CD4-positive, alpha-beta T cell treated with Interleukin-4 for 4 hours (primary cell): ENCODE data around the gene ADAM17.
"Not testable (repeated sequence)": the region's sequence is repeated elsewhere in the genome, so short reads cannot be mapped to it uniquely, and the experiment has no call there.

Source experiments
- DNase-seq: peaks from one replicate; pipeline ENCODE4 v3.0.0-alpha.2; 2020

Gene ADAM17

GRCh38 chr2:9565436-9566153 lies 10.0 kb upstream of the ADAM17 start:
- no peak for DNase-seq

DNA sequence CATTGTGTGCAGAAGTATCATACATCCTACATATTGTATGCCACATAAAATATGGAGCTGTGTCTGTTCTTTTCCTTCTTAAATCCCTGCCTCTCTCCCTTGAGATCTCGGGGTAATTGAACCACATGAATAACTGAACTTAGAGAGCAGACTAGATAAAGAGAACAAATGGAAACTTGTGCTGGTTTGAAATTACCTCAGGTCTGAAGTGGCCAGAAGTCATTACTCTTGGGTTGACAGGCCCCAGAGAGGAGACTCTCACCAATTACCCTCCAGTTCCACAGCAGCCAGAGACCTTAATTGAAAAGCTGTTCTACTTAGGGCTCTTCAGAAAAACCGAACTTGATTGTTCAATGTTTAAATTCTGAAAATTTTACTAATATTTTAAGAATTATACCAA lies 5.0 kb upstream of the ADAM17 start:
- no peak for DNase-seq

GRCh38 chr2:9558948-9559381 lies 3.3 kb upstream of the ADAM17 start:
- DNase-seq, result no peak

DNA sequence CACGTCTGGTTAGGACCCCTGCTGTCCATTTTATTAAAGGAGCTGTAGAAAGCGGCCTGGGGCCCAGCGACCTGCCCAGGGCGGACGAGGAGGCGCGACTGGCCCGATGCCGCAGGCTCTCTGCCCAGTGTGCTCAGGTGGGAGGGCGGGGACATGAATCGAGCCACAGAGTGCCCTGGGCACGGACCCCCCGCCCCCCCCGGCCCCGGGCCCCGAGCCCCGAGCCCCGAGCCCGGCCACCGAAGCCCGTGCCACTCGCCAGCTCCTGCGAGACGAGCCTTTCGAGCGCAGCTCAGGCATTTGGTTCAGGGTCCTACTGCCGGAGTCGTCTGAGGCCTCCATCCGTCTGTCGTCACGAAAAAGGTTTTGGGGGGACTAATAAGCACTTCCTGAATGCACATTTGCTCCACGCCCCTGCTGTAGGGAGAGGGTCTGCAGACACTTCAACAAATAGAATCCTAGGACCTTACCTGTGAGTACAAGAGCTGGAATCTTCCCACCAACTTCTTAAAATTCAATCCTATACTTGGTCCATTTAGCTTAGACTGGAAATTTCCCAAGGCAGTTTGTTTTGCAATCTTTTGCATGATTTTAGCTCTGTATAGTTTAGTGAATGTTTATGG lies 602 bp upstream of the ADAM17 start:
- DNase-seq, result peak; percentile 21

- DNase-seq, result peak; percentile 40
These were observed 721 bp downstream of the ADAM17 start for GRCh38 chr2:9554921-9555296.

- peak; percentile 78 for DNase-seq
These were observed 3.1 kb downstream of the ADAM17 start for GRCh38 chr2:9552219-9553178.

DNA sequence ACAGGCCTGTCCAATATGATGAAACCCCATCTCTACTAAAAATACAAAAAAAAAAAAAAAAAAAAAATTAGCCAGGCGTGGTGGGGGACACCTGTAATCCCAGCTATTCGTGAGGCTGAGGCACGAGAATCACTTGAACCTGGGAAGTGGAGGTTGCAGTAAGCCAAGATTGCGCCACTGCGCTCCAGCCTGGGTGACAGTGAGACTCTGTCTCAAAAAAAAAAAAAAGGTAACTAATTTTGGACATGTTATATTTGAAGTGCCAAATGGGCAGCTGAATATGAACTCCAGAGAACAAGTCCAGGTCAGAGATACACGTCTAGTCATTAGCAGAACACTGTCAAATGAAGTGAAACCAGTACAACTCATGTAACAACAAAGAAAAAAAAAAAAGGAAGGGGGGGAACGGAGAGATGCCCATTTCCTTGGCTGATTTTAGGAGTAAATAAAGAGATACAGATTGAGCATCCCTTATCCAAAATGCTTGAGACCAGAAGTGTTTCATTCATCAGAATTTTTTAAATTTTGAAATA lies 4.7 kb downstream of the ADAM17 start:
- not testable (repeated sequence) for DNase-seq

DNA sequence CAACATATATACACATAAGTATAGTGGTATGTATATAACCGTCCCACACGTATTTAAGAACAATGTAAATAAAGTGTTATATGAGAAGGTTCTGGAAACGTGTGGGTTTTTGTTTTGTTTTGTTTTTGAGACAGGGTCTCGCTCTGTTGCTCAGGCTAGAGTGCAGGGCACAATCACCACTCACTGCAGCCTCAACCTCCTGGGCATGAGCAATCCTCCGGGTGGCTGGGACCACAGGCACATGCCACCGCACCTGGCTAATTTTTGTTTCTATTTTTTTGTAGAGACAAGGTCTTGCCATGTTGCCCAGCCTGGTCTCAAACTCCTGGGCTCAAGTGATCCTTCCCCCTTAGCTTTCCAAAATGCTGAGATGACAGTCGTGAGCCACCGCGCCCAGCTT lies 6.2 kb downstream of the ADAM17 start:
- DNase-seq, result no peak

- DNase-seq, result peak; percentile 50
These were observed 7.1 kb downstream of the ADAM17 start for GRCh38 chr2:9548506-9548905.

DNA sequence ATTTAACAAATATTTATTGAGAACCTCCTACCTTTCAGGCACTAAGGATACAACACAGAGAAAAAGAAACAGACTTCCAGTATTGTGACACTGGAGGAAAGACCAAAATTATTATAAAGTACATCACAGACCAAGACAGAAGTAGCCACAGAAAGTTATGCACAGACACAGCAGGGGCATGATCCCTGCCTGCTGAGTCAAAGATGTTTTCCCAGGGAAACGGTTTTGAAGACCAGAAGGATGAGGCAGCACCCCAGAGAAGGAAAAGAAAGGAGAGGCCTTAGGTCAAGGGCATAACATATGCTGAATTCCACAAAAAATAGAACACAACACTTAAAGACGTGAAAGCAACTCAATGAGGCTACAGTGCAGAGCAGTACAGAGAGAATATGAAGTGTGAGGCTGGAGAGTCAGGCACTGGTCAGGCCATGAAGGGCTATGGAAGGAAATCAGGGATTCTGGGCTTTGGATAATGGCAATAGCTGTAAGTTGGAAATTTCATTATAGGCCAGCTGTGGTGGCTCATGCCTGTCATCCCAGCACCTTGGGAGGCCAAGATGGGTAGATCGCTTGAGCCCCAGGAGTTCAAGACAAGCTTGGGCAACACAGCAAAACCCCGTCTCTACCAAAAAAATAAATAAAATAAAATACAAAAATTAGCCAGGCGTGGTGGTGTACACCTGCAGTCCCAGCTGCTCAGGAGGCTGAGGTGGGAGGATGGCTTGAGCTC lies 8.2 kb downstream of the ADAM17 start:
- DNase-seq, result no peak

GRCh38 chr2:9545502-9545901 lies 10.1 kb downstream of the ADAM17 start:
- DNase-seq, result no peak

GRCh38 chr2:9543557-9543956 lies 12.1 kb downstream of the ADAM17 start:
- peak; percentile 25 for DNase-seq

DNA sequence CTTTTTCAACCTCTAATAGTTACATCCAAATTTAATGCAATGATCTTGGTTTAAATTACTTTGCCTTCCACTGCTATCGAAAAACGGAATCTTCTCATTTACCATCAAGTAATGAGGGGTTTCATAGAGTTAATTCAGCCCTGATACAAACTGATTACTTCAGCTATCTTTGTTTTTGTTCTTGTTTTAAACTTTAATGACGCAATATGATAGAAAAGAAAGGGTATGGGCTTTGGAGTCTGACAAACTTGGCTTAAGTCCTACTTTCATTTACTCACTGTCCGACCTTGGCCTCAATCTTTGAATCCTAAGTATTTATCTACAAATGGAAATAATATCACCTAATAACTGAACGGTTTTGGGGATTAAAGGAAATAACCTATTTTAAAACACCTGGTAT lies 16.1 kb downstream of the ADAM17 start:
- no peak for DNase-seq

DNA sequence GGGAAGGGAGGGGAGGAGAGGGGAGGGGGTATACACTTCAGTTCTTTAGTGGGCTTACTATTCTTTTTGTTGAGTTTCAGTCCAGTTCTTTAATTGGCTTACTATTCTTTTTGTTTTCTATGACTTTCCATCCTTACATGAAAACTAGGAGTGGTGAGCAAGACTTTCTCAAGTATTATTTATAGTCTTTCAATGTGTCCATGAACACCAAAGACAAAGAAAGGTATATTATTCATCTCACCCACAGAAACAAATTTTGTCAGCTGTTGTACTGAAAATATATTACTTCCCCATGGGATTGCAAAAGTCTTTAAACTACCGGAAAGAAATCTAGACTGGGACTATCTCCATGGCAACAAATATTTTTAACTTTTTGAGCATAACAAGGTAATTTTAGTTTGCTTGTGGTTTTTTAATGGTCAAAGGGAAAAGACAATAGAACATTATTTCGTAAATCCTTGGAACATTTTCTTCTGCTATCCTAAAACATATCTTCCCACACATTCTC lies 17.6 kb downstream of the ADAM17 start:
- no peak for DNase-seq

DNA sequence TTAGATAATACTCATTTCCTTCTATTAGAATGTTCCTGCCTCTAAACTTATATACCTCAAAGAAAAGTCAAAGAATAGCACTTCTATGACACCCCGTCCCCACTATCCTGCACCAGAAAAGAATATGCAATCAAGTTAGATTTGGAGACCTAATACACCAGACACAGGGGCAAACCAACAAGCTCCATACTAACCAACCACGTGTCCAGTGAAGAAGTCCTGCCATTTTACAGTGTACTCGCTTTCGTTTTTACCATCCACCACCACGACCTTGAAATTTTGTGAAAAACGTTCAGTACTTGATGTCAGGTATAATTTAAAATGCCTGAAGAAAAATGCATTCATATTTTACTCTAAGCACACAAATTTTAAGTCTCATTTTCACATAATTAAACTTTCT lies 19.1 kb downstream of the ADAM17 start:
- DNase-seq, result no peak

- no peak for DNase-seq
These were observed 20.5 kb downstream of the ADAM17 start for GRCh38 chr2:9535177-9535576.

- no peak for DNase-seq
These were observed 22.0 kb downstream of the ADAM17 start for GRCh38 chr2:9533663-9534062.

DNA sequence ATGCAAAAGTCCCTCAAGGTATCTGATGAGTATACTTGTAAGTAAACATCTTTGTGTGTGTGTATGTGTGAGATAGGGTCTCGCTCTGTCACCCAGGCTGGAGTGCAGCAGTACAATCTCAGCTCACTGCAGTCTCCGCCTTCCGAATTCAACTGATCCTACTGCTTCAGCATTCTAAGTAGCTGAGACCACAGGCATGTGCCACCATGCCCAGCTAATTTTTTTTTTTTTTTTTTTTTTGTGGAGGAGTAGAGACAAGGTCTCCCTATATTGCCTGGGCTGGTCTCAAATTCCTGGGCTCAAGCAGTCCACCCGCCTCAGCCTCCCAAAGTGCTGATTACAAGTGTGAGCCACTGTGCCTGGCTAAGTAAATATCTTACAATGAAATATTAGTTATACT lies 23.2 kb downstream of the ADAM17 start:
- DNase-seq, result no peak

DNA sequence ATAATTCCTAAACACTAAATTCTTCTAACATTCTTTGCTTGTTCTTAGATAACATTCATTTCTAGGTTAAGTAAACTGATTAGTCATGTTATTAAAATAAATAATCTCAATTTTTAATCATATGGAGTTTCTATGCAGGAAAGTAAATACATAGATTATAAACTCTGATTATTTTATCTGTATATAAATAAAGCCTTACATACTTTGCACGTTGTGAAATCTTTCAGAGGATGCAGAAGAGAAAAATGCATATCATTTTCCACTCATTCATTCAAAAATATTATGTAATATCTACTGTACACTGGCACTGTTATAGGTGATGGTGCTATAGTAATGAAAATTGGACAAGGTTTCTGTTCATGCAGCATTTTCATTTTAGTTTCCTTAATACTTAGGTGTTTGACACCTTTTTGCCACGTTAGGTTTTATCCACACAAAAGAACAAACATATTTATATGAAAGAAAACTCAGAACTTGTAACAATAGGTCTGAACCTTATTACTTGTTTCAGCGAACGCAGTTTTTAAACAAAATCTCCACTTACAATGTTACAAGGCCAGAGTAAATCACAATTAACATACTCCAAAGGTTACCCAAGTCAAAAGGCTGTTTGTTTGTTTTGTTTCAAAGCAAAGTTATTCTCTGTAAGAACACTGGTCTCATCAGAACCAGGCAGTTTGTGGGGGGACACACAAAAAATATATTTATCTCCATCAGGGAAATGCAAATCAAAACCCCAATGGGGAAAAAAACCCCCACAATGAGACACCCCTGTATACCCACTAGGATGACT lies 27.4 kb downstream of the ADAM17 start:
- DNase-seq, result no peak

GRCh38 chr2:9525266-9525665 lies 30.4 kb downstream of the ADAM17 start:
- DNase-seq, result no peak

GRCh38 chr2:9524291-9524690 lies 31.3 kb downstream of the ADAM17 start:
- no peak for DNase-seq

GRCh38 chr2:9519250-9519649 lies 36.4 kb downstream of the ADAM17 start:
- no peak for DNase-seq
